Immature natural killer cell (primary cell): Measurements from ENCODE around the gene LHFPL6. TPM values are rescaled to one million over a fixed set of nuclear protein-coding genes. Genes with fewer than 3 reads are reported as not detected.
A peak's percentile ranks its signal among the peaks of the same experiment; 100 is the strongest.

Experiments
- DNase-seq, 3 donors: peaks; one replicate each; pipeline ENCODE4 v3.0.0; 2022; ENCODE audit warnings: mixed read lengths in 1 of 3
- H3K27ac Mint-ChIP-seq, 6 donors: one replicate each; pipeline ENCODE4 v1.8.0; 2020; ENCODE audit warnings: mixed read lengths in 6 of 6, mild to moderate bottlenecking in 5 of 6, inconsistent platforms in 4 of 6, moderate library complexity in 3 of 6
- H3K27me3 Mint-ChIP-seq, 3 donors: one replicate each; pipeline ENCODE4 v1.8.0; 2020 to 2021; ENCODE audit warnings: low read depth in 3 of 3, mild to moderate bottlenecking in 3 of 3, mixed read lengths in 3 of 3, moderate library complexity in 3 of 3, inconsistent platforms in 1 of 3
- H3K36me3 Mint-ChIP-seq, 3 donors: one replicate each; pipeline ENCODE4 v1.8.0; 2020; ENCODE audit warnings: mixed read lengths in 3 of 3, inconsistent platforms in 2 of 3, mild to moderate bottlenecking in 2 of 3
- H3K4me1 Mint-ChIP-seq, 2 donors: one replicate each; pipeline ENCODE4 v1.8.0; 2020; ENCODE audit warnings: inconsistent platforms in 2 of 2, mild to moderate bottlenecking in 2 of 2, mixed read lengths in 2 of 2, moderate library complexity in 1 of 2
- H3K4me3 Mint-ChIP-seq, 5 donors: one replicate each; pipeline ENCODE4 v1.8.0; 2020; ENCODE audit warnings: mild to moderate bottlenecking in 5 of 5, mixed read lengths in 5 of 5, inconsistent platforms in 3 of 5, moderate library complexity in 3 of 5
- H3K9me3 Mint-ChIP-seq, 6 donors: one replicate each; pipeline ENCODE4 v1.8.0; 2020; ENCODE audit warnings: mild to moderate bottlenecking in 6 of 6, mixed read lengths in 6 of 6, inconsistent platforms in 4 of 6, moderate library complexity in 3 of 6
- polyA plus RNA-seq, 3 donors: library from polyadenylated mRNA; unstranded; fragments of 300-500 nt; fragmentation: Illumina TruSeq; gene quantifications; one replicate each; pipeline ENCODE4 v1.2.3, GENCODE V29; 2021

LHFPL6 gene
- polyA plus RNA-seq, 3 donors from 2014 or later: 0.52 to 1.3 TPM; not detected in 1

GRCh38 chr13:39586151-39586550 lies 16.8 kb downstream of the LHFPL6 start:
- peaks cover 0 to 3% (median 0%) of the 10 kb centered on the region in 3 donors for H3K27me3 Mint-ChIP-seq
- no peak for DNase-seq
- H3K36me3 Mint-ChIP-seq: no peaks in the 10 kb centered on the region
- no peak overlapping the region for H3K27ac Mint-ChIP-seq
- H3K4me1 Mint-ChIP-seq: no peaks in the 10 kb centered on the region
- peaks cover 0 to 2% (median 0%) of the 10 kb centered on the region in 6 donors for H3K9me3 Mint-ChIP-seq
- no peak overlapping the region for H3K4me3 Mint-ChIP-seq

- peaks cover 0 to 3% (median 0%) of the 10 kb centered on the region in 3 donors for H3K27me3 Mint-ChIP-seq
- peak overlapping the region in 1 of 6 donors; percentile 6 for H3K27ac Mint-ChIP-seq
- no peaks in the 10 kb centered on the region for H3K36me3 Mint-ChIP-seq
- no peak overlapping the region for H3K4me3 Mint-ChIP-seq
- H3K4me1 Mint-ChIP-seq: no peaks in the 10 kb centered on the region
- H3K9me3 Mint-ChIP-seq: peaks cover 0 to 2% (median 0%) of the 10 kb centered on the region in 6 donors
- DNase-seq: no peak
Measured at GRCh38 chr13:39585219-39585618, 17.8 kb downstream of the LHFPL6 start.

- Mint-ChIP-seq H3K27me3 (peaks cover 0 to 1% (median 0%) of the 10 kb centered on the region in 3 donors), H3K4me3 (no peak overlapping the region), H3K4me1 (no peaks in the 10 kb centered on the region), H3K27ac (no peak overlapping the region), H3K9me3 (no peaks in the 10 kb centered on the region), H3K36me3 (no peaks in the 10 kb centered on the region)
- DNase-seq: no peak
Measured at GRCh38 chr13:39580881-39581575, 22.0 kb downstream of the LHFPL6 start.

GRCh38 chr13:39578821-39579291 lies 24.1 kb downstream of the LHFPL6 start:
- H3K4me3 Mint-ChIP-seq: no peak overlapping the region
- H3K9me3 Mint-ChIP-seq: no peaks in the 10 kb centered on the region
- H3K36me3 Mint-ChIP-seq: no peaks in the 10 kb centered on the region
- peaks cover 0 to 5% (median under 1%) of the 10 kb centered on the region in 3 donors for H3K27me3 Mint-ChIP-seq
- no peaks in the 10 kb centered on the region for H3K4me1 Mint-ChIP-seq
- H3K27ac Mint-ChIP-seq: no peak overlapping the region
- DNase-seq: no peak

GRCh38 chr13:39577838-39578491 lies 25.0 kb downstream of the LHFPL6 start:
- Mint-ChIP-seq H3K4me3 (no peak overlapping the region), H3K4me1 (no peaks in the 10 kb centered on the region), H3K27ac (no peak overlapping the region), H3K36me3 (no peaks in the 10 kb centered on the region), H3K27me3 (peaks cover 0 to 5% (median 0%) of the 10 kb centered on the region in 3 donors), H3K9me3 (no peaks in the 10 kb centered on the region)
- DNase-seq: no peak

- no peak for DNase-seq
- Mint-ChIP-seq H3K4me1 (no peaks in the 10 kb centered on the region), H3K36me3 (no peaks in the 10 kb centered on the region), H3K27me3 (peaks cover 0 to 5% (median 5%) of the 10 kb centered on the region in 3 donors), H3K27ac (no peak overlapping the region), H3K9me3 (no peaks in the 10 kb centered on the region), H3K4me3 (no peak overlapping the region)
Measured at GRCh38 chr13:39577203-39577602, 25.8 kb downstream of the LHFPL6 start.

GRCh38 chr13:39575641-39576238 lies 27.3 kb downstream of the LHFPL6 start:
- peaks cover 0 to 5% (median 5%) of the 10 kb centered on the region in 3 donors for H3K27me3 Mint-ChIP-seq
- no peak for DNase-seq
- no peaks in the 10 kb centered on the region for H3K4me1 Mint-ChIP-seq
- H3K36me3 Mint-ChIP-seq: no peaks in the 10 kb centered on the region
- H3K9me3 Mint-ChIP-seq: no peaks in the 10 kb centered on the region
- no peak overlapping the region for H3K27ac Mint-ChIP-seq
- H3K4me3 Mint-ChIP-seq: no peak overlapping the region

GRCh38 chr13:39571502-39572092 lies 31.4 kb downstream of the LHFPL6 start:
- Mint-ChIP-seq H3K27ac (no peak overlapping the region), H3K4me3 (no peak overlapping the region), H3K4me1 (no peaks in the 10 kb centered on the region), H3K36me3 (no peaks in the 10 kb centered on the region), H3K27me3 (peaks cover 0 to 7% (median 5%) of the 10 kb centered on the region in 3 donors), H3K9me3 (peaks cover 0 to 1% (median 0%) of the 10 kb centered on the region in 6 donors)
- no peak for DNase-seq

GRCh38 chr13:39567569-39567968 lies 35.4 kb downstream of the LHFPL6 start:
- Mint-ChIP-seq H3K9me3 (peaks cover 0 to 1% (median 0%) of the 10 kb centered on the region in 6 donors), H3K4me3 (no peak overlapping the region), H3K27ac (no peak overlapping the region), H3K36me3 (no peaks in the 10 kb centered on the region), H3K27me3 (peaks cover 0 to 5% (median 3%) of the 10 kb centered on the region in 3 donors), H3K4me1 (no peaks in the 10 kb centered on the region)
- no peak for DNase-seq

GRCh38 chr13:39566216-39566869 lies 36.6 kb downstream of the LHFPL6 start:
- Mint-ChIP-seq H3K27me3 (peaks cover 0 to 5% (median 0%) of the 10 kb centered on the region in 3 donors), H3K36me3 (no peaks in the 10 kb centered on the region), H3K9me3 (peaks cover 0 to 1% (median 0%) of the 10 kb centered on the region in 6 donors), H3K27ac (no peak overlapping the region), H3K4me3 (no peak overlapping the region), H3K4me1 (no peaks in the 10 kb centered on the region)
- DNase-seq: no peak

GRCh38 chr13:39565036-39565949 lies 37.7 kb downstream of the LHFPL6 start:
- DNase-seq: no peak
- no peak overlapping the region for H3K27ac Mint-ChIP-seq
- peaks cover 0 to 8% (median 0%) of the 10 kb centered on the region in 3 donors for H3K27me3 Mint-ChIP-seq
- H3K4me1 Mint-ChIP-seq: no peaks in the 10 kb centered on the region
- no peaks in the 10 kb centered on the region for H3K36me3 Mint-ChIP-seq
- H3K4me3 Mint-ChIP-seq: no peak overlapping the region
- peaks cover 0 to 3% (median 0%) of the 10 kb centered on the region in 6 donors for H3K9me3 Mint-ChIP-seq

GRCh38 chr13:39563470-39563735 lies 39.6 kb downstream of the LHFPL6 start:
- no peak for DNase-seq
- no peaks in the 10 kb centered on the region for H3K4me1 Mint-ChIP-seq
- H3K4me3 Mint-ChIP-seq: no peak overlapping the region
- H3K27me3 Mint-ChIP-seq: peaks cover 0 to 9% (median 0%) of the 10 kb centered on the region in 3 donors
- no peak overlapping the region for H3K27ac Mint-ChIP-seq
- H3K36me3 Mint-ChIP-seq: no peaks in the 10 kb centered on the region
- peaks cover 0 to 5% (median 0%) of the 10 kb centered on the region in 6 donors for H3K9me3 Mint-ChIP-seq

- H3K4me1 Mint-ChIP-seq: no peaks in the 10 kb centered on the region
- no peak overlapping the region for H3K27ac Mint-ChIP-seq
- H3K27me3 Mint-ChIP-seq: peaks cover 0 to 8% (median 0%) of the 10 kb centered on the region in 3 donors
- no peaks in the 10 kb centered on the region for H3K36me3 Mint-ChIP-seq
- DNase-seq: no peak
- peaks cover 0 to 5% (median 0%) of the 10 kb centered on the region in 6 donors for H3K9me3 Mint-ChIP-seq
- no peak overlapping the region for H3K4me3 Mint-ChIP-seq
Measured at GRCh38 chr13:39561971-39562370, 41.0 kb downstream of the LHFPL6 start.
